ENCODE measurements around the gene POLL. TPM values are rescaled to one million over a fixed set of nuclear protein-coding genes. Genes with fewer than 3 reads are reported as not detected.

The POLL gene
- total RNA-seq, 1 donor from 2014 or later, result 8.7 TPM

GRCh38 chr10:101625821-101626412 is 37.9 kb upstream of the POLL start:
- H3K27me3 ChIP-seq (ENCODE audit: control insufficient read depth, insufficient read depth, low read length), result no peaks in the 10 kb centered on the region
- FAIRE-seq (no peak), DNase-seq (ENCODE audit: low read depth) (peak; percentile 25)
- TF ChIP-seq, protein P1, sequence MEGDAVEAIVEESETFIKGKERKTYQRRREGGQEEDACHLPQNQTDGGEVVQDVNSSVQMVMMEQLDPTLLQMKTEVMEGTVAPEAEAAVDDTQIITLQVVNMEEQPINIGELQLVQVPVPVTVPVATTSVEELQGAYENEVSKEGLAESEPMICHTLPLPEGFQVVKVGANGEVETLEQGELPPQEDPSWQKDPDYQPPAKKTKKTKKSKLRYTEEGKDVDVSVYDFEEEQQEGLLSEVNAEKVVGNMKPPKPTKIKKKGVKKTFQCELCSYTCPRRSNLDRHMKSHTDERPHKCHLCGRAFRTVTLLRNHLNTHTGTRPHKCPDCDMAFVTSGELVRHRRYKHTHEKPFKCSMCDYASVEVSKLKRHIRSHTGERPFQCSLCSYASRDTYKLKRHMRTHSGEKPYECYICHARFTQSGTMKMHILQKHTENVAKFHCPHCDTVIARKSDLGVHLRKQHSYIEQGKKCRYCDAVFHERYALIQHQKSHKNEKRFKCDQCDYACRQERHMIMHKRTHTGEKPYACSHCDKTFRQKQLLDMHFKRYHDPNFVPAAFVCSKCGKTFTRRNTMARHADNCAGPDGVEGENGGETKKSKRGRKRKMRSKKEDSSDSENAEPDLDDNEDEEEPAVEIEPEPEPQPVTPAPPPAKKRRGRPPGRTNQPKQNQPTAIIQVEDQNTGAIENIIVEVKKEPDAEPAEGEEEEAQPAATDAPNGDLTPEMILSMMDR (IDR thresholded peaks at IDR 0.05; ENCODE audit: insufficient read depth, low read length, severe bottlenecking), result no peak
- no peak overlapping the region for H3K4me3 ChIP-seq (ENCODE audit: low read depth, low read length)
- peaks cover 3% of the 10 kb centered on the region for H3K36me3 ChIP-seq (ENCODE audit: control insufficient read depth, insufficient read depth, low read length)

GRCh38 chr10:101624526-101625102 is 36.6 kb upstream of the POLL start:
- TF ChIP-seq, protein P1 (IDR thresholded peaks at IDR 0.05; ENCODE audit: insufficient read depth, low read length, severe bottlenecking), result no peak
- Histone ChIP-seq H3K27me3 (ENCODE audit: control insufficient read depth, insufficient read depth, low read length) (no peaks in the 10 kb centered on the region), H3K4me3 (ENCODE audit: low read depth, low read length) (no peak overlapping the region), H3K36me3 (ENCODE audit: control insufficient read depth, insufficient read depth, low read length) (peaks cover 3% of the 10 kb centered on the region)
- DNase-seq (ENCODE audit: low read depth), result peak; percentile 17
- no peak for FAIRE-seq

GRCh38 chr10:101623528-101623927 is 35.5 kb upstream of the POLL start:
- no peak overlapping the region for H3K4me3 ChIP-seq (ENCODE audit: low read depth, low read length)
- TF ChIP-seq, protein P1 (IDR thresholded peaks at IDR 0.05; ENCODE audit: insufficient read depth, low read length, severe bottlenecking), result no peak
- DNase-seq (ENCODE audit: low read depth) (no peak), FAIRE-seq (no peak)
- H3K27me3 ChIP-seq (ENCODE audit: control insufficient read depth, insufficient read depth, low read length), result no peaks in the 10 kb centered on the region
- peaks cover 6% of the 10 kb centered on the region for H3K36me3 ChIP-seq (ENCODE audit: control insufficient read depth, insufficient read depth, low read length)

DNA sequence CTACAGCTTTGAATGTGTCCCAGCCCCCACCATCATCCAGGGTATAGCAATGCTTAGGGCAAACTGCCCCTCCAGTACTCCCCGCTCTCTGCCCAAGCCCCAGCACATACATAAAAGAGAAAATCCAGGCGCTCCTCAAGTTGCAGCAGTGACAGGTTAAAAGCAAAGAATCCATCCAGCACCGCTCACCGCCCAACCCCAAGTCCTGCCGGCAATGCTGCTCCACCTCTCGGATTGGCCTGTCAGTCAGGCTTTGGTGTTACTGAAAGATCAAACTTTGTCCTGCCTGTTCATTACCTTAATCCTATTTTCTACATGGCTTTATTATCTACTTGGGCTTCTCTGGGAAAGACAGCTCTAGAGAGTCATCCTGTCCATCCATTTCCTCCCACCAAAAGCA is 31.9 kb upstream of the POLL start:
- H3K27me3 ChIP-seq (ENCODE audit: control insufficient read depth, insufficient read depth, low read length), result no peaks in the 10 kb centered on the region
- FAIRE-seq, result no peak
- no peak for DNase-seq (ENCODE audit: low read depth)
- TF ChIP-seq, protein P1 (IDR thresholded peaks at IDR 0.05; ENCODE audit: insufficient read depth, low read length, severe bottlenecking), result no peak
- peaks cover 9% of the 10 kb centered on the region for H3K36me3 ChIP-seq (ENCODE audit: control insufficient read depth, insufficient read depth, low read length)
- H3K4me3 ChIP-seq (ENCODE audit: low read depth, low read length), result no peak overlapping the region

GRCh38 chr10:101618871-101619270 is 30.8 kb upstream of the POLL start:
- peaks cover 5% of the 10 kb centered on the region for H3K36me3 ChIP-seq (ENCODE audit: control insufficient read depth, insufficient read depth, low read length)
- FAIRE-seq (no peak), DNase-seq (ENCODE audit: low read depth) (no peak)
- no peak overlapping the region for H3K4me3 ChIP-seq (ENCODE audit: low read depth, low read length)
- no peaks in the 10 kb centered on the region for H3K27me3 ChIP-seq (ENCODE audit: control insufficient read depth, insufficient read depth, low read length)
- TF ChIP-seq, protein P1 (IDR thresholded peaks at IDR 0.05; ENCODE audit: insufficient read depth, low read length, severe bottlenecking), result no peak

Measured in bronchial epithelial cell (primary cell).